ENCODE results near the gene RRP36.

GRCh38 chr6:42988486-42989020 lies 32.9 kb upstream of the RRP36 start:
- no peak for TF ChIP-seq CTCF (IDR thresholded peaks at IDR 0.05)
- TF ChIP-seq POLR2A (IDR thresholded peaks at IDR 0.05) = no peak
